NB4 (cell line): ENCODE results near the gene AFTPH.

Source experiments
- DNase-seq: peaks from one replicate; pipeline ENCODE4 v3.0.0; 2010; ENCODE audit warnings: low read depth
- H3K4me3 ChIP-seq: one replicate; pipeline ENCODE4 v1.5.1; 2011; ENCODE audit warnings: mild to moderate bottlenecking, low read depth, low read length, moderate library complexity
- CTCF ChIP-seq: IDR thresholded peaks from one replicate; pipeline ENCODE4 v1.5.1; 2012; ENCODE audit warnings: low read depth, low read length
- MAX ChIP-seq: IDR thresholded peaks from 2 replicates; pipeline ENCODE4 v1.6.1; 2011; ENCODE audit warnings: low read depth, low read length
- MYC ChIP-seq: IDR thresholded peaks from 2 replicates; pipeline ENCODE4 v1.6.1; 2011; ENCODE audit warnings: low read depth, low read length
- POLR2A ChIP-seq: IDR thresholded peaks from 2 replicates; pipeline ENCODE4 v1.6.1; 2011; ENCODE audit warnings: mild to moderate bottlenecking; ENCODE audit not compliant: insufficient read length; ENCODE audit errors: extremely low read depth

The AFTPH gene

GRCh38 chr2:64609942-64610281 lies 85.8 kb downstream of the AFTPH start:
- peak overlapping the region; percentile 28 for H3K4me3 ChIP-seq
- DNase-seq, result no peak
- TF ChIP-seq MAX (no peak), MYC (no peak), CTCF (no peak), POLR2A (no peak)

DNA sequence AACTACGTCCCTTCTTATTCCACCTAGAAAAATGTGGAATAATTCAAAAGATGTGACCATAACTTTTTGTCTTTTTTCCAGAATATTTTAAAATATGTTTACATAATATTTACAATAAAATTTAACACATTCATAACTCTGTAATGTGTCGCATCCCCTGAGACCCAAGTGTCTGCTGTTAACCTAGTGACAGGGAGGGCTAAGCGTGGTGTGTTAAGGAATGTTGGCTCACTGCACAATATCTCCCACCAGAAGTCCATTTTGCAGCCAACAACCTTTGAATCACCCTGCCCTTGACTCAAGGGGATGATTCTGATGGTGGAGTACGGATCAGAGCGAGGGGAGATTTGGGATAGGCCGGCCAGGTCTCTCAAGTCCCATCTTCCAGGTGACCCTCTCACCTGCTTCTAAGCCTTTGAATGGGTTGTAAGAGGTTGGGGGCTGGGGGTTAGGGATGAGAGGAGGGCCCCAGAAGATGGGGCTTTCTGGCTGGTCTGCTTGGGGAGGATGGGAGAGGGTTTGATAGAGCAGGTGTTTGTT lies 86.3 kb downstream of the AFTPH start:
- no peak for DNase-seq
- TF ChIP-seq MAX (no peak), POLR2A (no peak), MYC (no peak), CTCF (no peak)
- H3K4me3 ChIP-seq, result no peak overlapping the region

- H3K4me3 ChIP-seq, result no peak overlapping the region
- DNase-seq, result no peak
- TF ChIP-seq MAX, result no peak
- no peak for TF ChIP-seq CTCF
- no peak for TF ChIP-seq MYC
- TF ChIP-seq POLR2A, result no peak
These were observed 88.6 kb downstream of the AFTPH start for GRCh38 chr2:64612575-64613195.

DNA sequence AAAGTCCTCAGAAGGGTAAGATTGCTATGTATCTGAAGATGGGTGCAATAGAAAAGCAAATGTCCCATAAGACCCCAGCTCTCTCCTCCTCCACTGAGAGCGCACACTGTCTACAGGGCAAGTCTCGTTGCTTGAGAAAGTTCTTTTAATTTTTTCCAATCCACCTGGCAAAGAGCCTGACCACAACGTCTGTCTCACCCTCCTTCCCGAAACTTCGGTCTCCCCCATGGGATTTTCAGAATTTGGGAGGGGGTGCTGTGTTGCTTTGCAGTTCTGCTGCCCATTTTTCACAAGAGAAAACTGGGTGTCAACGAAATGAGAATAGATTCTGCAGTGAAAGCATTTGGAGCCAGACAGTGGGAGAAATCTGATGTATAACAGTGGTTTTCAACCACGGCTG lies 89.1 kb downstream of the AFTPH start:
- H3K4me3 ChIP-seq, result no peak overlapping the region
- DNase-seq, result no peak
- TF ChIP-seq CTCF, result no peak
- TF ChIP-seq MYC, result no peak
- no peak for TF ChIP-seq MAX
- no peak for TF ChIP-seq POLR2A

DNA sequence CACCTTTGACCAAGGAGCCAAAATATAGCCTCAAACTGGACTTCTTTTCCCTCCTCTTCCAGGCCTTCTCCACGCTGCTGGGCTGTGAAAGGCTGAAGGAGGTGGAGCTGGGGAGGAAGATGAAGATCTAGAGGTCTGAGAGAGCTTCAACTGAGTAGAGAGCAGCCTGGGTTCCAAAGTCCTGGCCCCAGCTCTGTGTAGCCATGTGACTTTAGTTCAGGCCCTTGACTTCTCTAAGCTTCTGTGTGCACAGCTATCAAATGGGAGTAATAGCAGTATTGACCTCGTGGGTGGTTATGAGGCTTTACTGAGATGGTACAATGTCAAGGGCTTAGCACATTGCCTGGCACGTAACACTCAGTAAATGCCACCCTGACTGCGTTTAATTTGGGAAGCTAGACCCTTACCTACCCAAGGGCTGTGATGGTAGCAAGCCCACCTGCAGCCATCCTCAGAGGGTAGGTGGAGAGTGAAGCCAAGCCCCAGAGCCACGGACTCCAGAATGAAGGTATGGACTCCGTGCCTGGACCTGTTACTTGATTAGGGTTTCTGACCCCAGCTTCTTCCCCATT lies 91.2 kb downstream of the AFTPH start:
- DNase-seq, result no peak
- TF ChIP-seq POLR2A (no peak), CTCF (no peak), MYC (no peak), MAX (no peak)
- H3K4me3 ChIP-seq, result no peak overlapping the region
